ENCODE data around the gene CYTH3.

CYTH3 gene

GRCh38 chr7:6279937-6280336 lies 7.5 kb upstream of the CYTH3 start:
- no peak for DNase-seq

DNA sequence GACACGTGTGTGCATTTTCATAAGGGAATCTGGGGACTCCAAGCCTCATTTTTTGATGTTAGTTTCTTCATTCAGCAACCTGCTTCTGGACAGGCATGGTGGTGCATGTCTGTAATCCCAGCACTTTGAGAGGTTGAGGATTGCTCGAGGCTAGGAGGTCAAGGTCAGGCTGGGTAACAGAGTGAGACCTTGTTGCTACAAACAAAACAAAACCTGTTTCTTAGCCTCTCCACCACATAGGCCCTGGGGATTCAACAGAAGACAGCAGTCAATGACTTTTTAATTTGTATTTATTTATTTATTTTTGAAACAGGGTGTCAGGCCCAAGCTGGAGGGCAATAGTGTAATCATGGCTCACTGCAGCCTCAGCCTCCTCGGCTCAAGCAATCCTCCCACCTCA lies 6.9 kb upstream of the CYTH3 start:
- no peak for DNase-seq

- no peak for DNase-seq
Measured at GRCh38 chr7:6278749-6279310, 6.4 kb upstream of the CYTH3 start.

- DNase-seq, result no peak
Measured at GRCh38 chr7:6277476-6277875, 5.1 kb upstream of the CYTH3 start.

DNA sequence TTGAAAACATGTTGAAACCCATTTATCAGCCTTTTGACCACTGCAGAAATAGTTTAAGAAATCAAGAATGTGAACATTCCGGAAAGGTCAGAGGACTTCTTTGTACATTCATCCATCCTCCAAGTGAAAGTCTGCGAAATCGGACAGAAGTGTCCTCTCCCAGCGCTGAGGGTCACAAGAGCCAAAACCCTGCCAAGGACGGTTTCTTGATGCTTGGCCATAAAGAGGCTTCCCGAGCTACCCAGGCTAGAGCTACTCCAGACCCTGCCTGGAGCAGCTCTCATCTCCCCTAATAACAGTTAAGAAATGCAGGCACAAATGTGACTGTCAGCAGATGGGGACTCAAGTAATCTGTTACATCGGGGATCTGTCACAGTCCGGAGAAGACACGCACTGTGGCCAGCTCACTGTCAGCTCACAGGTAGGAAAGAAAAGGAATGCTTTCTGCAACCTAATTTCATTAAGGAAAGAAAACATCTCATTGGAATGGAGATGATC lies 4.5 kb upstream of the CYTH3 start:
- DNase-seq, result no peak

DNA sequence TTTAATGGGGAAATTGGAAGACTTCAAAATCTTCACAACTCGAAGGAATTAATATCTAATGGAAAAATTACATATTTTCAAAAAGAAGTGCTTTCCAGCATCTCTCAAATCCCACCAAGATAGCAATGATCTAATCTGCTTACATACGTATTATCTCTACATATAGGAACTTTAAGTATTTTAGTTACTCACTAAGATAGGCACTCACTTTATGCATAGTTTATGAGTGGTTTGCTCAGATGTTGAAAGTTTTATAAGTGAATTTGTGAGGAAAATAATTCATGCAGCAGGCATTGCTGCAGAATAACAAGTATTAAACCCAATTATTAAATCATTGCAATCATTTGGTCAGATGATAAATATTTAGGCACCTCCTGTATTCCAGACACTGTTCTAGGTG lies 2.3 kb upstream of the CYTH3 start:
- DNase-seq, result no peak

DNA sequence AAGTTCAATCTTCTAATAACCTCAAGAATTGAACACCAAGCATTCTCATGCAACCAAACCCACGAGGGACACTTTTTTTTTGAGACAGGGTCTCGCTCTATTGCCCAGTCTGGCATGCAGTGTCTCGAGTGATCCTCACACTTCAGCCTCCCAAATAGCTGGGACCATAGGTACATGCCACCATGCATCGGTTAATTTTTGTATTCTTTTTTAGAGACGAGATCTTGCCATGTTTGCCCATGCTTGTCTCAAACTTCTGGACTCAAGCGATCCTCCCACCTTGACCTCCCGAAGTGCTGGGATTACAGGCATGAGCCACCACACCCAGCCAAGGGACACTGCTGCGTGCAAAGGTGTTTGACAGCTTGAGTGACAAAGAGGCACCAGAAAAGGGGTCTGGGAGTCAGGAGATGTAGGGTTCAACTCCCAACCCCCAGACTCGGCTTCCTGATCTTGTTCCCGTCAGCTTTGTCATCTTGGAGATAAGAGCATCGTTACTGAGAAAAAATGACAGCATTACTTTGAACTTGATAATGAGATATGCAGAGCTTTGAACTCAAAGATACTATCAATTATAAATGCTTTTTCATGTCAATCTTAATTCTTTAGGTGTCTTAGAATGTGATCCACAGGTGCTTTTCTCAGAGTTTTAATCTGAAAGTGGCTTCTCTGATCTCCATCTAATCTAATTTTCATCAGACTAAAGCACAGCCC lies 1.6 kb upstream of the CYTH3 start:
- DNase-seq, result no peak

- DNase-seq, result no peak
Measured at GRCh38 chr7:6273380-6273837, 985 bp upstream of the CYTH3 start.

DNA sequence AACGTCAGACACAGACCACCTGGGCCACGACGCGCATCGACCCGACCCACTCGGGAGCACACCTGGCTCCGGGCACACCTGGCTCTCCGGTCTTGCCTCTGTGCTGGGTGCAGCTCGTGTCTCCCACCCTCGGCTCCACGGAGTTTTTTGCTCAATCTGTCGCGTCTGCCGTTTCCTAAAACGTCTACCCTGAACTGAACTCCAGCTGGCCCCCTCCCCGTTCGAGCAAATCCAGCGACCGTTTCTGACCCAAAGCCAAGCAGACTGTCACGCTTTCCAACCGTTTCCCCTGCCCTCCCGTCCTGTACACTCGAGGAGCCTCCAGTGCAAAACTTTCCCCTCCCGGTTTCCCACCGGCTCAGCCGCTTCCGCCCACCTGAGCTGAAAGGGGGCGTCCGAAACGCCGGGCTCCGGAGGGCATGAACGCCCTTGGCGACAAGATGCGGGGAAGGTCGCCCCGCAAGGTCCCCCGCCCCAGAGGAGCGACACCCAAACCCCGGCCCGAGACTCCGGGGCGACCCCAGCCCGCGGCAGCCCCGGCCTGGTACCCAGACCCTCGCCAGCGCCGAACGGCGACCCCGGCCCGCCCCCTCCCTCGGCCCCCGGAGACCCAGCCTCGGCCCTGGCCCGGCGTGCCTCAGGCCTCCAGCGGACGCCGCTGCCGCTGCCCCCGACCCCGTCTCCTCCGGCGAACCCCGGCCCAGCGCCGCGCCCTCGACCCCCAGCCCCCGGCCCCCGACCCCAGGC lies 557 bp downstream of the CYTH3 start:
- DNase-seq, result peak; percentile 65

DNA sequence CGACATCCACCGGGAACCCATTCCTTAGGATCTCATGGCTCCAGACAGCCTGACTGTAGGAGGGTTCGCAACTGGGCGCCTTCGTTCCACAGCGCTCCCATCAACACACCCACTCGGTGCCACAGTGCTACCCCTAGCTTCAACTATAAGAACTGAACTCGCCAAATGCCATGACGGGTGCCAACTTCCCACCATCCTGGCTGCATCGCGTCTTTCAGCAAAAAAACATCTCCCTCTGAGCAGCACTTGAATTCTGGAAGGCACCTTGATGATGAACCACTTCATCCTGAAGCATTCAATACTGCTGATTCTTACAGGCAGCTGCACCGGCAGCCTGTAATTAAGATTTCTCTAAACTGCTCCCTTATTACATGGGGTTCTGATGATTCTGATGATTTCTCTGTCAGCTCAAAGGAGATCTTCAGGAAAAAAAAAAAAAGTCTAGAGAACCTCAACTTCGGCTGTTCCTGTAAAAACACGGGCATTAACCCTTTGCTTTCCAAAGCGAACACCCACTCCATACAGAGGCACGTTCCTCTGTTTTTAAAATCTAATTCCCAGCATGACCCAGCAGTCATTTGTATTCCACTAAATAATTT lies 1.3 kb downstream of the CYTH3 start:
- DNase-seq, result peak; percentile 75

DNA sequence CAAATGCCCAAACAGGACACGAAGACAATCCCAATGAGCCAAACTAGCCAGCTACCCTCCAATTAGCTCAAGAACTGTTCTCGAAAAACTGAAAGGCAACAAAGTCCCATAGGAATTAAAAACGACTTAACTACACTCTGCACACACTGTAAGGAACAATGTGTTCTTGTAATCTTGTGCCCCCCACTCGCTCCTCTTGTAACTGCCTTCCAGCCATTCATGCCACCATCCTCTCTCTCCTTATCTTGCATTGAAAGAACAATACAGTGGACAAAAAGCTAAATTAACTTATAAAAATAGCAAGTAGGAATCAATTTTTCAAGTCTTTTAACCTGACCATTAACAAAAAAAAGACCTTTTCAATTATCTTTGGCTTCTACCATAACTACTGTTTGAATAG lies 2.9 kb downstream of the CYTH3 start:
- DNase-seq, result no peak

GRCh38 chr7:6268907-6269306 lies 3.5 kb downstream of the CYTH3 start:
- no peak for DNase-seq

GRCh38 chr7:6268023-6268900 lies 4.2 kb downstream of the CYTH3 start:
- no peak for DNase-seq

- DNase-seq, result no peak
Measured at GRCh38 chr7:6266699-6267098, 5.7 kb downstream of the CYTH3 start.

- DNase-seq, result no peak
Measured at GRCh38 chr7:6262221-6262620, 10.2 kb downstream of the CYTH3 start.

- DNase-seq, result no peak
Measured at GRCh38 chr7:6261699-6262098, 10.7 kb downstream of the CYTH3 start.

GRCh38 chr7:6260291-6261187 lies 11.9 kb downstream of the CYTH3 start:
- DNase-seq, result peak; percentile 56

DNA sequence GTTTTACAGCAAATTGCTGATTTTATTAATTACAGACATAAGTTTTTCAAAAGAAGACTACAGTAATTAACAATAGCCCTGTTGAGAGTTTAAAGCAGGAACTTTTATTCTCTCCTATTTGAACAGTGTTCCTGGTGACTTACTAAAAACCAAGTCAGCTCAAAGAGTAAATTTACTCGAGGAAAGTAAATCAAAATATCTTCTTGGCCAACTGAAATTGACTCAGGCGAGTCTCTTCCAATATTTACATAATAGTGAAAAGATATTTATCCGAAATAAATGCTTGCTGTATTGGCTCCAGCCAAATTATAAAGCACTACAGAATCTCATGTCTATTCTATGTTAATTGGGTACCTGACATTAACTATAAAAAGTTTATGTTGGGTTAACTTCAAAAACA lies 13.2 kb downstream of the CYTH3 start:
- DNase-seq, result no peak

- no peak for DNase-seq
Measured at GRCh38 chr7:6258440-6259182, 13.8 kb downstream of the CYTH3 start.

- DNase-seq, result no peak
Measured at GRCh38 chr7:6257675-6258074, 14.7 kb downstream of the CYTH3 start.
